ENCODE data around the gene POU2AF1. TPM values are rescaled to one million over a fixed set of nuclear protein-coding genes. Genes with fewer than 3 reads are reported as not detected.
A peak's percentile ranks its signal among the peaks of the same experiment; 100 is the strongest.
"Not testable (repeated sequence)": the region's sequence is repeated elsewhere in the genome, so short reads cannot be mapped to it uniquely, and the experiment has no call there.

POU2AF1 gene
- polyA plus RNA-seq, 6 donors from 2014 or later: 63.6 to 114 (median 89.3) TPM

DNA sequence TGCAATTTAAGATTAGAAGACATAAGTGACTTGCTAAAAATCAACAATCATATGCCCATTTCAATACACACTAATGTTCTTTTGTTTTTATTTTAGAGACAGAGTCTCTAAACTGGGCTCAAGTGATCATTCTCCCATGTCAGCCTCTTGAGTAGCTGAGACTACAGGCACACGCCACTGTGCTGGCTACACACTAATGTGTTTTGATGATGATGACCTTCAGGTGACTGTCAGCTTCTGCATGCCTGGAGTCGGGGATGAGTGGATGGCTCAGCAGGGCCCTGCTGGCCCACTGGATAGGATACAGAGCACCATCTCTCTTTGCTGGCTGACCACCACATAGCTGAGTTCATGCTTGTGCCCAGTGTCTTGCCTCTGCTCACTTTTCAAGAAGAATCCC is 27.0 kb upstream of the POU2AF1 start:
- Mint-ChIP-seq H3K36me3 (peaks cover 0 to 8% of the 10 kb centered on the region in 2 donors), H3K4me1 (peaks cover 31 to 63% (median 42%) of the 10 kb centered on the region in 3 donors), H3K9me3 (peaks cover 0 to 19% (median 4%) of the 10 kb centered on the region in 7 donors), H3K27me3 (no peaks in the 10 kb centered on the region), H3K4me3 (no peak overlapping the region), H3K27ac (no peak overlapping the region)
- DNase-seq (no peak), ATAC-seq (ENCODE audit: low read depth in 2 of 2) (no peak)

DNA sequence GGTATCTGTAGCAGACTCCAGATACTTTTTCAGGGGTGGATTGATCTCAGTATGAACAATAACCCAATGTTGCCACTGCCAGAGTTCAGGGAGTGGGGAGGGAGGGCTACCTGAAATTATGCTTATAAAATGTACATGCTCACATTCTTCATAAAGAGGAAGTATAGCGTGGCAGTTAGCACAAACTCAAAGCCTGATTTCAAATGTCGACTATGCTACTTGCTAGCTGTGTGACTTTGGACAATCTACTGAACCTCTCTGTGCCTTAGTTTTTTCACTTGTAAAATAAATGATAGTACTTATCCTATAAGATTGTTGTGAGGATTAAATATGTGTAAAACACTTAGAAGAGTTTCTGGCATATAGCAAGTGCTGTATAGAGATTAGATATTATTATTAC is 26.5 kb upstream of the POU2AF1 start:
- ATAC-seq (ENCODE audit: low read depth in 2 of 2): no peak
- no peak overlapping the region for H3K27ac Mint-ChIP-seq
- H3K27me3 Mint-ChIP-seq: no peaks in the 10 kb centered on the region

DNA sequence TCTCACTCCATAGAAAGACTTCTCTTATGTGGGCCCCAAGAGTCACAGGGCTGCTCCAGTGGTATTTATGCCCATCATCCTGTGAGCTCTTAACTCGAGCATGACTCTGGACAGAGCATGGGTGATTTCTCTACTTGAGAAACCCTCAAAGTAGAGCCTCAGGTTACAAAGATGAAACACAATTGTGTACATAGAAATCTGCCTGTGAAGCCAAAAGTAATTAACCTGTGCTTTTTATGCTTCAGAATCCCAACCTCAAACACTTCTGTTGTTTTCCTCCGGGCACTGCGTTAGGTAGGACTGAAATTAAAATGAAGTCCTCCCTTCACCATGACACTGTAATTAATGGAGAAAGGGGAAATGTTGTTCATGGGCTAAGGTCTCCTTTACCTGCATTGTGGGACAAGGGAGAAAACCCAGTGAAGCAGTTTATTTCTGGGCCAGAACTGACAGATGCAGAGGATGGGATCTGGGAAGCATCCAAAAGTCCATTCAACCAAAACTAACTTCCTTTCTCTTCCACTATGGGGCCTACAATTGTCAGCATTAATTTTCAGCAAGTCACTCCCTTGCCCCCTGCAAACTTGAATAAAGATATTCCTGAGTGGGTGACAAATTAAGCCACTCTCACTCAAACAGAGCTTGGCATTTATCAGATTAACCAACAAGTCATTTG is 24.1 kb upstream of the POU2AF1 start:
- Mint-ChIP-seq H3K4me3 (peak overlapping the region in 1 of 8 donors; percentile 12), H3K27ac (peak overlapping the region in 1 of 6 donors; percentile 27), H3K36me3 (peaks cover 0 to 8% of the 10 kb centered on the region in 2 donors), H3K27me3 (no peaks in the 10 kb centered on the region), H3K9me3 (peaks cover 0 to 19% (median 4%) of the 10 kb centered on the region in 7 donors), H3K4me1 (peaks cover 28 to 63% (median 41%) of the 10 kb centered on the region in 3 donors)
- no peak for DNase-seq
- ATAC-seq (ENCODE audit: low read depth in 2 of 2): no peak

More for the DNA sequence above, 26.5 kb upstream of the POU2AF1 start:
- H3K4me1 Mint-ChIP-seq: peaks cover 29 to 63% (median 41%) of the 10 kb centered on the region in 3 donors
- DNase-seq: no peak
- H3K4me3 Mint-ChIP-seq: no peak overlapping the region
- peaks cover 0 to 8% of the 10 kb centered on the region in 2 donors for H3K36me3 Mint-ChIP-seq
- H3K9me3 Mint-ChIP-seq: peaks cover 0 to 19% (median 4%) of the 10 kb centered on the region in 7 donors

DNA sequence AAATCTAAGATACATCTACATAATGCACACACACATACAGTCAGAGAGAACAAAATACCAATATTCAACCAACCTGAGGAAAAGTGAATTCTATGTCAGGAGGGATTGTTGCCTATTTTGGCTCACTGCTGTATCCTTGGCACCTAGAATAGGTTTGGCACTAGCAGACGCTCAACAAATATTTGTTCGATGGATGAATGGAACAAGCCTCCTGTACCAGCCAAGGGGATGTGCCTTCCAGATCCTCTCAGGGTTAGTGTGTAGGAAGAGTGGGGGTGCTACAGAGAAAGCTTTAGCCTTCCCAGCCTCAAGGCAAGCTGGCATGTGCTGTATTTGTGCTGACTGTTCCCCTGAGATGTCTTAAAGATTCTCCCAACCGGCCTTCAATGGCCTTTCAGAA is 23.3 kb upstream of the POU2AF1 start:
- Mint-ChIP-seq H3K9me3 (peaks cover 0 to 19% (median 4%) of the 10 kb centered on the region in 7 donors), H3K36me3 (peaks cover 0 to 8% of the 10 kb centered on the region in 2 donors), H3K27ac (peak overlapping the region in 2 of 6 donors; percentile 33 to 62), H3K4me1 (peaks cover 35 to 64% (median 41%) of the 10 kb centered on the region in 3 donors), H3K4me3 (peak overlapping the region in 1 of 8 donors; percentile 16), H3K27me3 (no peaks in the 10 kb centered on the region)
- no peak for ATAC-seq (ENCODE audit: low read depth in 2 of 2)
- DNase-seq: no peak

DNA sequence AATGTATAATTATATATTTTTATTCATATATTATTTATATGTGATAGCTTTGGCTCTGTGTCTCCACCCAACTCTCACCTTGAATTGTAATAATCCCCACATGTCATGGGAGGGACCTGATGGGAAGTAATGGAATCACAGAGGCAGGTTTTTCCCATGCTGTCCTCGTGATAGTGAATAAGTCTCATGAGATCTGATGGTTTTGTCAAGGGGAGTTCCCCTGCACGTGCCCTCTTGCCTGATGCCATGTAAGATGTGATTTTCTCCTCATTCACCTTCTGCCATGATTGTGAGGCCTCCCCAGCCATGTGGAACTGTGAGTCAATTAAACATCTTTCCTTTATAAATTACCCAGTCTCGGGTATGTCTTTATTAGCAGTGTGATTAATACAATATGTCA is 22.9 kb upstream of the POU2AF1 start:
- ATAC-seq (ENCODE audit: low read depth in 2 of 2); H3K4me3 Mint-ChIP-seq; H3K36me3 Mint-ChIP-seq; DNase-seq; H3K27me3 Mint-ChIP-seq: not testable (repeated sequence)
- Mint-ChIP-seq H3K27ac (peak overlapping the region in 2 of 6 donors; percentile 33 to 62), H3K9me3 (peaks cover 0 to 19% (median 4%) of the 10 kb centered on the region in 7 donors), H3K4me1 (peaks cover 40 to 65% (median 44%) of the 10 kb centered on the region in 3 donors)

DNA sequence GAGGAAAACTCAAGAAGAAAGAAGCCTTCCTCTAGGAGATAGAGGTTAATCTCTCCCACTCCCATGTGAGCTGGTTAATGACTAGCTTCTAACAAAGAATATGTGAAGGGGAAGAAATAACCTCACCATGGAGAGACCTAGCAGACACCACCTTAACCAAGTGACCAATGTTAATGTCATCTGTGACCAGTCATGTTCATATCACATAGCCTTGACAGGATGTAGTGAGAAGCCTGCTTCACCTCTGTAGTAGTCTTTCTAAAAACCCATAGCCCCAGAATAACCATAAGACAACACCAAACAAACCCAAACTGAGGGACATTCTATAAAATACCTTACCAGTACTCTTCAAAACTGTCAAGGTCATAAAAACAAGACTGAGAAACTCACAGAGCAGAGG is 21.5 kb upstream of the POU2AF1 start:
- Mint-ChIP-seq H3K4me1 (peaks cover 48 to 74% (median 57%) of the 10 kb centered on the region in 3 donors), H3K36me3 (peaks cover 0 to 8% of the 10 kb centered on the region in 2 donors), H3K27me3 (no peaks in the 10 kb centered on the region), H3K9me3 (peaks cover 0 to 19% (median 4%) of the 10 kb centered on the region in 7 donors), H3K27ac (peak overlapping the region in 3 of 6 donors; percentile 34 to 91 (median 75)), H3K4me3 (peak overlapping the region in 3 of 8 donors; percentile 64 to 84 (median 81))
- DNase-seq: no peak
- no peak for ATAC-seq (ENCODE audit: low read depth in 2 of 2)

DNA sequence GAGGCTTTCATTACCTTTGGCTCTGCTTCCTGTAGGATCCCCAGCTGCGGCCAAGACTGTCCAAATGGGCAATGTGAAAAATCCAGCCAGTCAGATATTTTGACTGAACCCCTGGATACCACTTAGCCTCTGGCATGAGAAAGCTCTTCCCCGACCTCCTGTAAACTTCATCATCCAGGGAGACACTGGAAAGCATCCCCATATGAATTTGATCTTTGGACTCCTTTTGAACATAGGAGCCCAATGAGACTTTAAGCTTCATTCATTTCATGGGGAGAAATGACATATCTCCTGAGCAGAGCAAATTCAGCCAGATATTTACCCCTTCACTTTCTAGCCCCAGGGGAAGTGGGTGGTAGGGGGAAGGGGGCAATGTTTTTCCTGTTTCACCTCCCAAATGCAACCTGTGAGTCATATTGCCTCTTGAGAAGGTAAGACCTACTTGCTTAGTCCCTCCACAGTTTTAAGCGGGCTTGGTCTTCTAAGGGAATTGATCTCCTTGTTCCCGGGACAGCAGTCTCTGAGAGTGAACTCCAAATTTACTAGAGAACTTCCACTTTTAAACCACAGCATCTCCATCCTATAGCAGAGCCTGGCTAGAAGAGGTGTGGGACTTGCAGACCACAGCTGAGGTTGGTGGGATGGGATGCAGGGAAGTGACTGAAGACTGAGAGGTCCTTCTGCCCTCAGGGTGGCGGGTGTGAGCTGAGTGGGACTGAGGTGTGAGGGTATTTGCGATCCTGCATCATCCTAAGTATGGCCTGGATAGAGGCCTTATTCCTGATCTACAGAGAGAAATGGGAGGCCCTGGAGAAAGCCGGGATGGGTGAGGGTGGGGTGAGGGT is 20.3 kb upstream of the POU2AF1 start:
- H3K4me1 Mint-ChIP-seq: peaks cover 56 to 77% (median 62%) of the 10 kb centered on the region in 3 donors
- H3K9me3 Mint-ChIP-seq: peaks cover 0 to 14% (median 2%) of the 10 kb centered on the region in 7 donors
- peak; percentile 29 to 43 for ATAC-seq (ENCODE audit: low read depth in 2 of 2)
- H3K36me3 Mint-ChIP-seq: peaks cover 0 to 8% of the 10 kb centered on the region in 2 donors
- DNase-seq: no peak
- H3K27me3 Mint-ChIP-seq: no peaks in the 10 kb centered on the region
- H3K4me3 Mint-ChIP-seq: peak overlapping the region in 7 of 8 donors; percentile 53 to 91 (median 80)
- peak overlapping the region; percentile 60 to 98 (median 90) for H3K27ac Mint-ChIP-seq

DNA sequence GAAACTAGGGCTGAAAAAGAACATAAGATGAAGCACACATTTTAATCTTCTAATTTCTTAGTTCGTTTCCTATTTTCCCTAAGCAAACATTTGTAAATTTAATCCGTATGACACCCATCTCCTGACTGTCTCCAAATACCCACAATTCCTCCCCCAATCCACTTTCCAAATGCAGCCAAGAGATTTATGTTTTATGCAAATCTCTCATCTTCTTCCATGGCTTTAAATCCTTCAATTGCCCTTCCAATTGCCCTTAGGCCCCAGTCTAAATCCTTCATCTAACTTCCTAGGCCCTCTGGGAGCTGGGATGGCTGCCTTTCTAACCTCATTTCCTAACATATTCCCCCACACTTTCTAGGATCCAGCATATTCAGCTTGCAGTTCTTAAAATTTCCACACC is 18.0 kb upstream of the POU2AF1 start:
- H3K4me3 Mint-ChIP-seq: peak overlapping the region in 3 of 8 donors; percentile 1 to 75 (median 46)
- no peaks in the 10 kb centered on the region for H3K36me3 Mint-ChIP-seq
- ATAC-seq (ENCODE audit: low read depth in 2 of 2): no peak
- peaks cover 68 to 90% (median 82%) of the 10 kb centered on the region in 3 donors for H3K4me1 Mint-ChIP-seq
- H3K27ac Mint-ChIP-seq: peak overlapping the region in 2 of 6 donors; percentile 68 to 97
- no peak for DNase-seq
- H3K9me3 Mint-ChIP-seq: peaks cover 0 to 2% (median 0%) of the 10 kb centered on the region in 7 donors
- no peaks in the 10 kb centered on the region for H3K27me3 Mint-ChIP-seq

DNA sequence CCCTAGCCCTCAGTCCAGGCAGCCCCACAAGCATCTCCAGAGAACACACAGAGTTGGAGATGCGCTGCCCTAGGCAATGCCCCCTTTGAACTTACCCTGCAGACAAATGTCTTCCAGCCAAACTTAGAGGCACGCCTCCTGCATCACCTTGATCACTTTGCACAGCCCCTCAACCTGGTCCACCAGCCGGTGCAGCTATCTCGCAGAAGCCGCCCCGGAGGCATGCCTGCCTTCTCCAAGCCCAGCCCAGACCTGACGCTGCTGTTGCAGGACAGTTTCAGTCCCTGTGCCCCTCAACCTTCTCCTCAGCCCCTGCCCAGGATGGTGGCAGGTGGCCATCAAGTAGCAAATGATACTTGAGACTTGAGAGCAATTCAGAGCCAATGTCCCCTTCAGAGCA is 16.7 kb upstream of the POU2AF1 start:
- H3K36me3 Mint-ChIP-seq: no peaks in the 10 kb centered on the region
- H3K4me3 Mint-ChIP-seq: no peak overlapping the region
- no peak for ATAC-seq (ENCODE audit: low read depth in 2 of 2)

DNA sequence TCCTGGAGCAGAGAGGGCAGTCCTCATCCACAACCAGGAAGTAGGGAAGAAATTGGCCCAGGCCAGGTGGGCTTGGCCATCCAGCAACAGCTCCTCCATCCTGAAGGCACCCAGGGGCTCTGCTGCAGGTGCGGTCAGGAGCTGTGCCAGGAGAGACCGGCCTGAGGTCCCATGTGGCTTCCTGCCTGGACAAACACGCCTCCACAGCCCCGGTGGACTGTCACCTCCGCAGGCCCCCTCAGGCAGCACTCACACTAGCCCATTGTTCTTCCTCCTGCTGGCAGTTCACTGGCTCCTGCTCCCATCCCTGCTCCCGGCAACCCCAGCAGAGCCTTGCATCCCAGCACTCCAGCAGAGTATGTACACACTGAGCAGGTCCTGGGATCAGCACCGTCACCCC is 16.0 kb upstream of the POU2AF1 start:
- H3K27me3 Mint-ChIP-seq: no peaks in the 10 kb centered on the region
- DNase-seq: no peak
- ATAC-seq (ENCODE audit: low read depth in 2 of 2): no peak
- H3K4me3 Mint-ChIP-seq: peak overlapping the region in 1 of 8 donors; percentile 56
- H3K9me3 Mint-ChIP-seq: no peaks in the 10 kb centered on the region
- peak overlapping the region in 4 of 6 donors; percentile 37 to 78 (median 64) for H3K27ac Mint-ChIP-seq
- no peaks in the 10 kb centered on the region for H3K36me3 Mint-ChIP-seq
- peaks cover 60 to 87% (median 75%) of the 10 kb centered on the region in 3 donors for H3K4me1 Mint-ChIP-seq

More for the DNA sequence above, 16.7 kb upstream of the POU2AF1 start:
- peaks cover 65 to 87% (median 79%) of the 10 kb centered on the region in 3 donors for H3K4me1 Mint-ChIP-seq
- no peak for DNase-seq
- H3K27me3 Mint-ChIP-seq: no peaks in the 10 kb centered on the region
- H3K27ac Mint-ChIP-seq: peak overlapping the region in 3 of 6 donors; percentile 37 to 68 (median 54)
- peaks cover 0 to 2% (median 0%) of the 10 kb centered on the region in 7 donors for H3K9me3 Mint-ChIP-seq

DNA sequence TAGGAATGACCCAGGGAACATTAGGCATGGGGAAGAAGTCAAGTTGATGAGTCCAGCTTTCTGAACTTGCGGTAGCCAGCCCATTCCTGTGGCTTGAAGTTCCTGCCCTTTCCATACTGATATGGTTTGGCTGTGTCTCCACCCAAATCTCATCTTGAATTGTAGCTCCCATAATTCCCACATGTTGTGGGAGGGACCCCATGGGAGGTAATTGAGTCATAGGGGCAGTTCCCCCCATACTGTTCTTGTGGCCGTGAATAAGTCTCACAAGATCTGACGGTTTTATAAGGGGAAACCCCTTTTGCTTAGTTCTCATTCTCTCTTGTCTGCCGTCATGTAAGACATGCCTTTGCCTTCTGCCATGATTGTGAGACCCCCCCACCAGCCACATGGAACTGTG is 15.1 kb upstream of the POU2AF1 start:
- not testable (repeated sequence) for H3K9me3 Mint-ChIP-seq, H3K27me3 Mint-ChIP-seq, H3K36me3 Mint-ChIP-seq
- ATAC-seq (ENCODE audit: low read depth in 2 of 2) (peak; percentile 67 to 79), DNase-seq (peak; percentile 58)
- Mint-ChIP-seq H3K4me1 (peaks cover 55 to 86% (median 71%) of the 10 kb centered on the region in 3 donors), H3K27ac (peak overlapping the region; percentile 69 to 98 (median 82)), H3K4me3 (peak overlapping the region in 4 of 8 donors; percentile 1 to 78 (median 62))

DNA sequence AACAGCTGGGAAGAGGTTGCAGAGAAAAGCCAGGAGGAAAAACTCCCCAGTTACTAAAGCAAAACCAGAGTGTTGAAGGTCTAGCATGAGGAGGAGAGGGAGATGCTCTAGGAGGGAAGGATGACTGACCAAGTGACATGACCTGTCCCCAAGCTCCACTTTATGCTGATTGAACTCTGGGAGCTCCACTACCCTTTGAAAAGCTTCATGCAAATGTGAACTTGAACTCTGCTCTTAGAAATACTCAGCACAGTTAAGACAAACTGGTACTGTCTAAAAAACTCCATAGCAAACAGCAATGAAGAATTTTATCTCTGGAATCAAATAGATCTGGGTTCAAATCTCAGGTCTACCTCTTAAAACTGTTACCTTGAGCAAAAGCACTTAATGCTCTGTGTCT is 14.5 kb upstream of the POU2AF1 start:
- Mint-ChIP-seq H3K27ac (peak overlapping the region; percentile 38 to 98 (median 78)), H3K4me1 (peaks cover 58 to 86% (median 71%) of the 10 kb centered on the region in 3 donors)
- ATAC-seq (ENCODE audit: low read depth in 2 of 2): no peak

DNA sequence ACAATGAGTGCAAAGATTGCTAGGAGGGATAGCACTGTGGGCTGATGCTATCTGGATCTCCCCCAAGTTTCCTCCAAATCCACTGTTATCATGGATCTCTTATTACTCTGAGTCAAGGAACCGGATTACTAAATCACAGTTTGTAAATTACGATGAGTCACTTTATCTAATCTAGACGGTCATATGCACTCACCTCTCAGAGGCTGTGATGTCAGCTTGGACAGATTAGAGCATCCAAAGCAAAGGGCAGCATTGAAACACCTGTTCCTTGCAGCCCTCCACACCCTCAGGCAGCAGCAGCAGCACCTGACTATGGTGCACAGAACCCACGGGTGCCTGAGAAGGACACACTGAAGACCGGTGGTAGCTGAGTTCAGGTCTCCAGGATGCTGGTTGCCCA is 14.0 kb upstream of the POU2AF1 start:
- ATAC-seq (ENCODE audit: low read depth in 2 of 2): no peak
- peak overlapping the region in 1 of 8 donors; percentile 21 for H3K4me3 Mint-ChIP-seq
- peak overlapping the region in 2 of 6 donors; percentile 38 to 62 for H3K27ac Mint-ChIP-seq

More for the DNA sequence above, 14.5 kb upstream of the POU2AF1 start:
- Mint-ChIP-seq H3K36me3 (no peaks in the 10 kb centered on the region), H3K27me3 (no peaks in the 10 kb centered on the region), H3K4me3 (peak overlapping the region in 2 of 8 donors; percentile 21 to 76), H3K9me3 (no peaks in the 10 kb centered on the region)
- DNase-seq: no peak

More for the DNA sequence above, 14.0 kb upstream of the POU2AF1 start:
- DNase-seq: no peak
- H3K27me3 Mint-ChIP-seq: no peaks in the 10 kb centered on the region
- no peaks in the 10 kb centered on the region for H3K9me3 Mint-ChIP-seq
- peaks cover 58 to 86% (median 71%) of the 10 kb centered on the region in 3 donors for H3K4me1 Mint-ChIP-seq
- no peaks in the 10 kb centered on the region for H3K36me3 Mint-ChIP-seq

All from naive B cell (primary cell).